Colonic mucosa (tissue), 4 donors: ENCODE results near the gene REV3L. TPM values are rescaled to one million over a fixed set of nuclear protein-coding genes. Genes with fewer than 3 reads are reported as not detected.
"Not testable (repeated sequence)": the region's sequence is repeated elsewhere in the genome, so short reads cannot be mapped to it uniquely, and the experiment has no call there.

Experiments
- DNase-seq: peaks from one replicate; pipeline ENCODE4 v3.0.0-alpha.2; 2020
- H3K27ac ChIP-seq: fragments of 200-600 bp; one replicate; pipeline ENCODE4 v1.8.0; 2021
- H3K27me3 ChIP-seq: fragments of 200-600 bp; one replicate; pipeline ENCODE4 v1.8.0; 2021
- H3K36me3 ChIP-seq: fragments of 200-600 bp; one replicate; pipeline ENCODE4 v1.8.0; 2021
- H3K4me1 ChIP-seq: fragments of 200-600 bp; one replicate; pipeline ENCODE4 v1.8.0; 2021; ENCODE audit warnings: mild to moderate bottlenecking
- H3K4me3 ChIP-seq: fragments of 200-600 bp; one replicate; pipeline ENCODE4 v1.8.0; 2021
- H3K9ac ChIP-seq, 2 donors: one replicate each; pipeline ENCODE4 v1.7.0; 2013; ENCODE audit warnings: control low read depth in 2 of 2, low read depth in 2 of 2, low read length in 2 of 2
- H3K9me3 ChIP-seq: fragments of 200-600 bp; one replicate; pipeline ENCODE4 v1.8.0; 2021
- CTCF ChIP-seq: fragments of 200-600 bp; IDR thresholded peaks from one replicate; pipeline ENCODE4 v1.8.0; 2022; ENCODE audit warnings: antibody characterized with exemption, mild to moderate bottlenecking
- intact Hi-C: fragments of 100-400 bp; cut with DNase I; formaldehyde crosslinking; loops from one replicate; pipeline ENCODE4 v1.14.1; 2022
- total RNA-seq, 2 donors: library from RNA; stranded (reverse); fragmentation: NEBNext Ultra II Directional in 1 of 2; extraction: Animal tissue kit (Norgen Biotek cat#: 25700) in 1 of 2; gene quantifications; one replicate each; pipeline ENCODE4 v1.2.1, GENCODE V29; 2021
- donor health status: healthy.
- donor health status: DM: no; HTN: no; CAD: no.
- donor health status: DM: no; HTN: no; CAD: no.

REV3L gene
- total RNA-seq, 2 donors from 2014 or later: 16.7 to 20.8 TPM

DNA sequence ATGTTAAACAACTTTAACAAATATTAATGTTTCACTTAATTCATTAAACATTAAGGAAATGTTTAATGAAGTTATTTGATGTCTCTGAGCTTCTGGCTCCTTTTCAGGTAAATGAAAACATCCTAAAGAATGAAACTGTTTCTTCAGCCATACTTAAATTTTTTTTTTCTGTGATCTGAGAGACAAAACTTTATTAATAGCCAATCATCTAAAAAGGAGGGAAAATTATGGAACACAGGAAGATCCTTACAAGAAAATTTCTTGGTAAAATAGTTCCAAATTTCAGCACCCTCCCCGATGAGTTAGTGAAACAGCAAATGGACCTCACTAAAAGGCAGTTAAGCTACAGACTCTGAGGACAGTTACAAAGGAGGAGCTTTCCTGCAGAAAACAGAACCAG, 185.2 kb downstream of the REV3L start:
- no peaks in the 10 kb centered on the region for H3K36me3 ChIP-seq
- no peak for DNase-seq
- H3K27ac ChIP-seq: no peak overlapping the region
- intact Hi-C loops: no loop called here
- no peaks in the 10 kb centered on the region for H3K27me3 ChIP-seq
- H3K9me3 ChIP-seq: no peaks in the 10 kb centered on the region
- no peak overlapping the region for H3K4me3 ChIP-seq
- no peak for TF ChIP-seq CTCF
- H3K9ac ChIP-seq: no peak overlapping the region
- H3K4me1 ChIP-seq: no peaks in the 10 kb centered on the region

- Histone ChIP-seq H3K9ac (no peak overlapping the region), H3K36me3 (no peaks in the 10 kb centered on the region), H3K27ac (no peak overlapping the region), H3K4me3 (no peak overlapping the region), H3K4me1 (no peaks in the 10 kb centered on the region), H3K27me3 (no peaks in the 10 kb centered on the region), H3K9me3 (no peaks in the 10 kb centered on the region)
- TF ChIP-seq CTCF: no peak
- DNase-seq: no peak
- intact Hi-C loops: no loop called here
Measured at GRCh38 chr6:111294374-111294967, 188.5 kb downstream of the REV3L start.

GRCh38 chr6:111291336-111292259, 191.4 kb downstream of the REV3L start:
- H3K36me3 ChIP-seq: no peaks in the 10 kb centered on the region
- no peaks in the 10 kb centered on the region for H3K27me3 ChIP-seq
- no peaks in the 10 kb centered on the region for H3K9me3 ChIP-seq
- H3K4me1 ChIP-seq: no peaks in the 10 kb centered on the region
- DNase-seq: no peak
- H3K4me3 ChIP-seq: no peak overlapping the region
- no peak overlapping the region for H3K9ac ChIP-seq
- intact Hi-C loops: no loop called here
- H3K27ac ChIP-seq: no peak overlapping the region
- no peak for TF ChIP-seq CTCF

GRCh38 chr6:111290689-111291335, 192.2 kb downstream of the REV3L start:
- H3K27ac ChIP-seq, H3K36me3 ChIP-seq, intact Hi-C loops, H3K27me3 ChIP-seq, DNase-seq, H3K9ac ChIP-seq, H3K9me3 ChIP-seq, H3K4me3 ChIP-seq, H3K4me1 ChIP-seq: not testable (repeated sequence)

GRCh38 chr6:111284356-111284755, 198.7 kb downstream of the REV3L start:
- H3K27ac ChIP-seq, H3K27me3 ChIP-seq, H3K36me3 ChIP-seq, H3K9me3 ChIP-seq, H3K4me3 ChIP-seq, H3K4me1 ChIP-seq, H3K9ac ChIP-seq, intact Hi-C loops, DNase-seq: not testable (repeated sequence)

DNA sequence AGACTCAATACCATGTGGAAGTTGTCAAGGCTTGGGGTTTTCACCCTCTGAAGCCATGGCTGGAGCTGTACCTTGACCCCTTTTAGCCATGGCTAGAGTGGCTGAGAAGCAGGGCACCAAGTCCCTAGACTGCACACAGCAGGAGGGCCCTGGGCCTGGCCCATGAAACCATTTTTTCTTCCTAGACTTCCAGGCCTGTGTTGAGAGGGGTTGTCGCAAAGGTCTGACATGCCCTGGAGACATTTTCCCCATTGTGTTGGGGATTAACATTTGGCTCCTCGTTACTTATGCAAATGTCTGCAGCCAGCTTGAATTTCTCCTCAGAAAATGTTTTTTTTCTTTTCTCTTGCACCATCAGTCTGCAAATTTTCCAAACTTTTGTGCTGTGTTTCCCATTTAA, 199.3 kb downstream of the REV3L start:
- Histone ChIP-seq H3K27ac (no peak overlapping the region), H3K4me3 (no peak overlapping the region), H3K9me3 (no peaks in the 10 kb centered on the region), H3K9ac (no peak overlapping the region), H3K36me3 (no peaks in the 10 kb centered on the region), H3K4me1 (no peaks in the 10 kb centered on the region), H3K27me3 (no peaks in the 10 kb centered on the region)
- intact Hi-C loops: no loop called here
- DNase-seq: no peak
- TF ChIP-seq CTCF: no peak
